Ascending aorta (tissue), 2 donors: Measurements from ENCODE around the gene VPS37B. TPM values are rescaled to one million over a fixed set of nuclear protein-coding genes. Genes with fewer than 3 reads are reported as not detected.
"Not testable (repeated sequence)": the region's sequence is repeated elsewhere in the genome, so short reads cannot be mapped to it uniquely, and the experiment has no call there.

Experiments used
- DNase-seq, 2 donors: peaks; one replicate each; pipeline ENCODE4 v3.0.0-alpha.2; 2019; ENCODE audit warnings: low spot score in 2 of 2
- H3K27ac ChIP-seq, 2 donors: fragments of 200-600 bp; sonication (generic); one replicate each; pipeline ENCODE4 v1.5.1; 2016 to 2017; ENCODE audit warnings: mild to moderate bottlenecking in 1 of 2
- H3K27me3 ChIP-seq: fragments of 200-600 bp; sonication (generic); one replicate; pipeline ENCODE4 v1.5.1; 2017
- H3K36me3 ChIP-seq, 2 donors: fragments of 200-600 bp; sonication (generic); one replicate each; pipeline ENCODE4 v1.5.1; 2016
- H3K4me1 ChIP-seq, 2 donors: fragments of 200-600 bp; sonication (generic); one replicate each; pipeline ENCODE4 v1.5.1; 2016 to 2017; ENCODE audit warnings: mild to moderate bottlenecking in 1 of 2
- H3K4me3 ChIP-seq, 2 donors: fragments of 200-600 bp; sonication (generic); one replicate each; pipeline ENCODE4 v1.5.1; 2016 to 2017; ENCODE audit warnings: mild to moderate bottlenecking in 1 of 2
- H3K9me3 ChIP-seq, 2 donors: fragments of 200-600 bp; sonication (generic); one replicate each; pipeline ENCODE4 v1.5.1; 2016
- CTCF ChIP-seq, 3 experiments: fragments of 200-600 bp in 2 of 3; fragments of 450-650 bp in 1 of 3; sonication (generic) in 2 of 3; IDR thresholded peaks; one replicate each; pipeline ENCODE4 v1.5.1; 2016 to 2019; ENCODE audit warnings: antibody characterized with exemption in 3 of 3, mild to moderate bottlenecking in 1 of 3, moderate library complexity in 1 of 3
- intact Hi-C: fragments of 100-400 bp; cut with DNase I; formaldehyde crosslinking; loops from one replicate; pipeline ENCODE4 v1.15.1; 2023
- total RNA-seq: library from RNA; depleted of rRNA; stranded (reverse); fragments of >200 nt; gene quantifications from one replicate; pipeline ENCODE4 v1.1.0, GENCODE V29; 2016

VPS37B gene
- total RNA-seq, 1 donor from 2014 or later: 31.8 TPM

DNA sequence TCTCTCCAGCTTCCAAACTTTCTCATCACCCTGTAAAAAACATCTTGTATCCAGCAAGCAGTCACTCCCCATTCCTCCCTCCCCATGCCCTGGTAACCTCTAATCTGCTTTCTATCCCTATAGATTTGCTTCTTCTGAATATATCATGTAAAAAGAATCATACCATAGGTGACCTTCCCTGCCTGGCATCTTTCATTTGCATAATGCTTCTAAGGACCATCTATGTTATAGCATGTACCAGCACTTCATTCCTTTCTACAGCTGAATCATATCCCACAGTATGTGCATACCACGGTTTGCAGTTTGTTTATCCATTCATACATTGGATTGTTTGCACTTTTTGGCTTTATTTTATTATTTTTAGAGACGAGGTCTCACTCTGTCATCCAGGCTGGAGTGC is 22.9 kb upstream of the VPS37B start:
- Histone ChIP-seq H3K4me3 (no peak overlapping the region), H3K27ac (no peak overlapping the region), H3K4me1 (peaks cover 6% of the 10 kb centered on the region in 2 donors), H3K9me3 (no peaks in the 10 kb centered on the region), H3K36me3 (no peaks in the 10 kb centered on the region), H3K27me3 (no peaks in the 10 kb centered on the region)
- DNase-seq: no peak
- TF ChIP-seq CTCF (IDR thresholded peaks at IDR 0.05): no peak
- intact Hi-C loops: no loop called here

DNA sequence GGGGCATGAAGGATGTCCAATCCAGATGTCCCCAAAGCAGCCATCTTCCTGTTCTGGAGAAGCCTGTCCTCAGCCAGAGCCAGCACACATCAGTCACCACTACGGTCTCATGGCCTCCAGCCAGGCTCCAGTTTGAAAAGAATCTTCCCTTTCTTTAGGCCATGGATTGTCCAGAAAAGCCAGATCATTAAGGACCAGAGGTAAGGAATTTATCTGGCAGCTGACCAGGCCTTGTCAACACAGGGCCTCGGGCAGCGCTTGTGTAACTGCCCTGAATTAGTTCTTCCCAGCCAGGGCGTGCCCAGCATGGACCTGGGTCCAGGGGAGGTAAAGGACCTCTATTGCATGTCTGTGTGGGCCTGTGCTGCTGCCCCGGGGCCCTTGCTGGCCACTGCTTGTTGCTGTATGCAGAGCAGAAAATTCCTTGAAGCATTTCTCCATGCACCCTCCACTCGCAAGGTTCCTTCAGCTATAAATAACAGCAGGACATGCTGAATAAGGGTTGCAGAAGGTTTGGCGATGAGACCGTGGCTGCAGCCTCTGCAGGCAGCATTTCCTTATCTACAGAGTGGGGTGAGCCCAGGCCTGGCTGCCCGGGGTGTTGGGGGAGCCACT is 21.7 kb upstream of the VPS37B start:
- peak in 1 of 2 donors; percentile 68 for DNase-seq
- no peaks in the 10 kb centered on the region for H3K9me3 ChIP-seq
- H3K27ac ChIP-seq: peak overlapping the region; percentile 9 to 57
- intact Hi-C loops: no loop called here
- no peak for TF ChIP-seq CTCF (IDR thresholded peaks at IDR 0.05)
- peak overlapping the region in 1 of 2 donors; percentile 4 for H3K4me3 ChIP-seq
- no peaks in the 10 kb centered on the region for H3K27me3 ChIP-seq
- no peaks in the 10 kb centered on the region for H3K36me3 ChIP-seq
- H3K4me1 ChIP-seq: peaks cover 6% of the 10 kb centered on the region in 2 donors

DNA sequence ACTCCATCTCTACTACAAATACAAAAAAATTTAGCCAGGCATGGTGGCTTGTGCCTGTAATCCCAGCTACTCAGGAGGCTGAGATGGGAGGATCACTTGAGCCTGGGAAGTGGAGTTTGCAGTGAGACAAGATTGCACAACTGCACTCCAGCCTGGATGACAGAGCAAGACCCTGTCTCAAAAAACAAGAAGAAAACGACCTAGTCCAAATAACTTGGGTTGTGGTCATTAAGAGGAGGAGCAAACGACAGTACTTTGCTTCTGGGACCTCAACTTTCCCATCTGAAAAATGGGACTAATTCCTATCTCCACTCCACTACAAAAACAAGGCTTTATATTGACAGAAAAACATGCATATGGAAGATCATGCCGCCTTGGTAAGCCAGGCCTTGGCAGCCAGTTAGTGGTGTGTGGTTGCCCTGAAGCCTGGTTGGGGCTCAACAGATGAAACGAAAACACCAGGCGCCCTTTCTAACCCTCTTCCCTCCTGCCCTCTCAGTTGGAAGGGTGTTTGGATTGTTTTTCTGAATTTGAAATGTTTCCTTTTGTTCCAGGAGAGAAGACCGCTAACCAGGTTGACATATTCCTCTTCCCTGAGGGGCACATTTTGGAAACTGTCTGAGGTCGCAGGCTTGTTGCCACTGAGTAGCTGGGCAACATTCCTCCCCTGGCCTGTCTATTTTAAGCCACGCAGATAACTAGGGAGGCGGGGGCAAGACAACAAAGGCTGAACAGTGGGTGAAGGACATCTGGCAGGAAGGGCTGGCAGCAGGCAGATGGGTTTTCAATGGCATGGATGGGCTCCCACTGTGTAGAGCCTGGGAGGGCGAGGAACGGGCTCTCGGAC is 13.7 kb upstream of the VPS37B start:
- TF ChIP-seq CTCF (IDR thresholded peaks at IDR 0.05): no peak
- H3K4me1 ChIP-seq: no peaks in the 10 kb centered on the region
- intact Hi-C loops: no loop called here
- H3K36me3 ChIP-seq: no peaks in the 10 kb centered on the region
- H3K27ac ChIP-seq: no peak overlapping the region
- H3K9me3 ChIP-seq: no peaks in the 10 kb centered on the region
- H3K27me3 ChIP-seq: no peaks in the 10 kb centered on the region
- no peak for DNase-seq
- no peak overlapping the region for H3K4me3 ChIP-seq

DNA sequence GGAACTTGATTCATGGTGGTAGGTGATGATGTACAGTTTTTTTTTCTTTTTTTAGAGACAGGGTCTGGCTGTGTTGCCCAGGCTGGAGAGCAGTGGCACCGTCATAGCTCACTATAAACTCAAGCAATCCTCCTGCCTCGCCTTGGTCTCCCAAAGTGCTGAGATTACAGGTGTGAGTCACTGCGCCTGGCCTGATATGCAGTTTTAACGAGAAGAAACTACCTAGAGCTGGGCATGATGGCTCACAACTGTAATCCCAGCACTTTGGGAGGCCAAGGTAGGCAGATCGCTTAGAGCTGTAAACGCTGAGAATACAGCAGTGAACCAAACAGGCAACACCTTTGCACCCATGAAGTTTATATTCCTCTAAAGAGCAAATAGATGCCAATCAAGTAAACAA is 13.0 kb upstream of the VPS37B start:
- no peak for DNase-seq
- H3K9me3 ChIP-seq: no peaks in the 10 kb centered on the region
- no peaks in the 10 kb centered on the region for H3K4me1 ChIP-seq
- TF ChIP-seq CTCF (IDR thresholded peaks at IDR 0.05): no peak
- no peaks in the 10 kb centered on the region for H3K27me3 ChIP-seq
- intact Hi-C loops: no loop called here
- H3K27ac ChIP-seq: no peak overlapping the region
- H3K36me3 ChIP-seq: no peaks in the 10 kb centered on the region
- H3K4me3 ChIP-seq: no peak overlapping the region

DNA sequence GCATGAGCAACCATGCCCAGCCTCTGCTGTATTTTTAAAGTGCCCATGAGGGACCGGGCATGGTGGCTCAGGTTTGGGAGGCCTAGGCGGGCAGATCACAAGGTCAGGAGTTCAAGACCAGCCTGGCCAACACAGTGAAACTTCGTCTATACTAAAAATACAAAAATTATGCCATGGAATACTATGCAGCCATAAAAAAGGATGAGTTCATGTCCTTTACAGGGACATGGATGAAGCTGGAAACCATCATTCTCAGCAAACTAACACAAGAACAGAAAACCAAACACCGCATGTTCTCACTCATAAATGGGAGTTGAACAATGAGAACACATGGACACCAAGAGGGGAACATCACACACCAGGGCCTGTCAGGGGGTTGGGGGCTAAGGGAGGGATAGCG is 9.3 kb upstream of the VPS37B start:
- DNase-seq, H3K27me3 ChIP-seq, intact Hi-C loops: not testable (repeated sequence)

GRCh38 chr12:122903693-122904034 is 7.7 kb upstream of the VPS37B start:
- DNase-seq: no peak
- H3K36me3 ChIP-seq: no peaks in the 10 kb centered on the region
- no peak for TF ChIP-seq CTCF (IDR thresholded peaks at IDR 0.05)
- intact Hi-C loops: no loop called here
- H3K27me3 ChIP-seq: no peaks in the 10 kb centered on the region
- H3K27ac ChIP-seq: no peak overlapping the region
- H3K4me3 ChIP-seq: no peak overlapping the region
- no peaks in the 10 kb centered on the region for H3K9me3 ChIP-seq
- H3K4me1 ChIP-seq: no peaks in the 10 kb centered on the region

More for the DNA sequence above, 9.3 kb upstream of the VPS37B start:
- not testable (repeated sequence) for H3K4me1 ChIP-seq, H3K9me3 ChIP-seq, H3K4me3 ChIP-seq, H3K36me3 ChIP-seq, H3K27ac ChIP-seq
